GM21515 (cell line): ENCODE data around the gene CEP95.
"Not testable (repeated sequence)": the region's sequence is repeated elsewhere in the genome, so short reads cannot be mapped to it uniquely, and the experiment has no call there.

Experiments used
- ATAC-seq: cut with Tn5 transposase; IDR thresholded peaks from one replicate; pipeline ENCODE4 v1.9.1; 2021; ENCODE audit not compliant: unreplicated experiment

Gene CEP95, protein sequence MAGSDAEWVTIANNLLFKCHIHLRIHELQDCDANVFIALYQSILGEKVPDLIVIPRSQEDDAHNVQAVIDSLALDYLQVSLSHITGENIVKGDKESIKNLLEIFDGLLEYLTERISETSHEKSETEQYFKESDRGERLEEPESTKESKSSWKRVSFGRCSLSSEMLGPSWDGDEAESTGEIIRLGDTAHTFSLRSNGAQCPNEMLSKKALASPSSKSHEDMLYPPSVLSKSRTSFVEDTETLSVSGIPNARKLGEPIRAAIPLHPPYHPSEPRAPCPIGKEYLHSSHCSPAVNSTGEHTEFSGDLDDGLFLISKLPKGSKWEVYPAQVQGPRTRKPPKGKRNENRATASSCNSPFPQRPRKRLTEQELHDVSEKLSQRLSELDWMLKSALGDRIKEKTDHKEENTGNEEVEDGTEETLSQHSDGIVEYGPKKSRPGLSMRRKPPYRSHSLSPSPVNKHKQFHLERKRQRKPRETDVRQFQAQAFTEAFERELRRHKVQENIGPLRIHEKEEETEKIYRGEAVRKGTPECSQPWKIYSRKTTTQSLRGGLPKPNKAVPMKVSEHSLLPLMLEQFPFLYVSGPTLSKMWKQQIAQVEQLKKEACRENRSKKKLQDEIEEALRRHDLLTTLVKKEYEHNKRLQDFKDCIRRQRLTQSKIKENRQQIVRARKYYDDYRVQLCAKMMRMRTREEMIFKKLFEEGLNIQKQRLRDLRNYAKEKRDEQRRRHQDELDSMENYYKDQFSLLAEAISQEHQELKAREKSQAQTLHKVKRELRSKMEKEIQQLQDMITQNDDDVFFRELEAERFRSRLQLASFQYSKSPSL

DNA sequence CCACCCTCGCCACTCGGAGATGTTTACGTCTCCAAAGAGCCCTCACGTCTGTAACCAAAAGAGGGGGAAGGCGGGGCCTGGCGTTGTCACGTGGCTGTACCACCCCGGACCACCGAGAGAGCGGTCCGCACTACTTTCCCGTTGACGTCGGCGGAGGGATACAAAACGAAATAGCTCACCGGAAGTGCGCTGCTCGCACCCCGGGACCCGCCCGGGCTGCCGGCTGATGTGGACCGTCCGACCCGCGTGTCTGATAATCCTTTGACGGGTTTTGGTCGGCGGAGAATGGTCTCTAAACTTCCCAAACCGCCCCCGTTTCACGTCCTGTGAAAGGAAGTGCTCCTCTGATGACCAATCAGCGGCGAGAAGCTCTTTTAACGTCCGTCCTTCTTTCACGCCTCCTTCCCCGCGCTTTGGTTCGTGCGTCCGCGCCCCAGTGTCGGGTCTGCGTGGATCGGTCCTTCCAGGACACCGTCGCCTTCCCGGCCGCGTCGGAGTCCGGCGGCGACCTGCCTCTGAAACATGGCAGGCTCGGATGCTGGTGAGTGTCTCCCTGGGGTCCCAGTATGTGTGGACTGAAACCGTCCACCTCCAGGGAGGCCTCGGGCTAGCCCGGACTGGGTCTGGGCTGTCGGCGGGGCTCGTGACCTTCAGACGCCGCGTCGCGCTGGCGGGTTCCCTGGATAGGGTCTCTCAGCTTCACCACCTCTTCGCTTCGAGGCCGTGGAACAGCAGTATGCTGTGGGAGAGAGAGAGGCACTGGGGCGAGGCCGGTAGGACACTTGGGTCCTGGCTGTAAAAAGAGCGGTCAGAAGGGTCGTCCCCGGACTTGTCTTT is at the start of gene CEP95:
TSS of gene CEP95 (plus strand) at position 402 of the 837 bp plus-strand sequence. CDS start at position 523, 121 bp downstream.
- peak; percentile 55 for ATAC-seq

DNA sequence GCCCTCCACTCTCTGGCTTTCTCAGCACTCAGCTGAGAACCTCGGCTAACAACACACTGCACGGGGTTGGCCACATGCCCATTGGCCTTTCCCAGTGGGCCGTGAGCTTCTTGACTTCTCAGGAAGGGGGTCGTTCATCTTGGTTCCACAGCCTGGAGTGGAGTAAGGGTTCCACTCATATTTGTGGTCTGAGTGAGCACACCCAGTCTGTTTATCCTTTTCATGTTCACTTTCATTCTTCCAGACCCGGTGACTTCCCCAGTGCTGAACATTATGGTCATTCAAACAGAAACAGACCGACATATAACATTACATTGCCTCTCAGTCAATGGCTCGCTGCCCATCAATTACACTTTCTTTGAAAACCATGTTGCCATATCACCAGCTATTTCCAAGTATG is 49.6 kb upstream of the CEP95 start:
- ATAC-seq: no peak

DNA sequence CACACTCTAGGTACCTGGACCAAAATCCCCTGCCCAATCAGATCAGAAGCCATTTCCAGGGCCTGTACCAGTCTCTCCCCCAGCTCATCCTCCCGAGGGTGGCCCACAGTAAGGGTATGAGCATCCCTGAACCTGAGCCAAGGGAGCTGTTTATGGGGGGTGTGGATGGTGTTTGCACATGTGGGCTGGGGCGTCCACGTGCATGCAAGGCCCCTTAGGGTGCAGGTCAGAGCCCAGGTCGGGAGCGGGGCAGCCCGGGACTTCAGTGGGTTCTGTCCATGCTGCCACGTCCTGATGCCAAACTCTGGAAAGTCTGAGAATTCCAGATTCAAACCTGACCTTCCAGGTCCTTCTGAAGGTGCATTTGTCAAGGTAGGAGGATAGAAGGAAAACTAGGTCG is 48.0 kb upstream of the CEP95 start:
- ATAC-seq: no peak

DNA sequence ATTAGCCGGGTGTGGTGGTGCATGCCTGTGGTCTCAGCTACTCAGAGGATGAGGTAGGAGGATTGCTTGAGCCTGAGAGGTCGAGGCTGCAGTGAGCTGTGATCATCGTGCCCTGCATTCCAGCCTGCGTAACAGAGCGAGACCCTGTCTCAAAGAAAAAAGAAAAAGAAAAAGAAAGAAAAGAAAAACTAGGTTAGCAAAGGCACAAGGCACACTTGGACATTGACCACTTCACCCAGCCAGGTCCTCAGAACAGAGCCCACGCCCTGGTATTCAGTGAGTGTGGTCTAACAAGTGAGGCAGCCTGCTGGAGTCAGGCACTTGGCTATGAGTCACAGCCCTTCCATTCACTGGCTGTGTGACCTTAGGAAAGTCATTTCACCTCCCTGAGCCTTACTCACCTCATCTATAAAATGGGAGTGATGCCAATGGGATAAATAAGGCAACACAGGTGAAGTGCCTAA is 47.5 kb upstream of the CEP95 start:
- no peak for ATAC-seq

DNA sequence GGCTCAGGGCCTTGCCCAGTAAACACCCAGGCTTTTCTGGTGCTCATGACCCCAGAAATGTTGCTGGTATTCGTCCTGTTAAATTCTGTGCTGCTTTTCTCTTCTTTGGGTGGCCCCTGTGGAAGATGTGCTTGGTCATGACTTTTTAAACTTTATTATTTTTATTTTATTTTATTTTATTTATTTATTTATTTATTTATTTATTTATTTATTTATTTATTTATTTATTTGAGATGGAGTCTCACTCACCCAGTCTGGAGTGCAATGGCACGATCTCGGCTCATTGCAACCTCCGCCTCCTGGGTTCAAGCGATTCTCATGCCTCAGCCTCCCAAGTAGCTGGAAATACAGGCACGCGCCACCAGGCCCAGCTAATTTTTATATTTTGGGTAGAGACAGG is 47.0 kb upstream of the CEP95 start:
- not testable (repeated sequence) for ATAC-seq

DNA sequence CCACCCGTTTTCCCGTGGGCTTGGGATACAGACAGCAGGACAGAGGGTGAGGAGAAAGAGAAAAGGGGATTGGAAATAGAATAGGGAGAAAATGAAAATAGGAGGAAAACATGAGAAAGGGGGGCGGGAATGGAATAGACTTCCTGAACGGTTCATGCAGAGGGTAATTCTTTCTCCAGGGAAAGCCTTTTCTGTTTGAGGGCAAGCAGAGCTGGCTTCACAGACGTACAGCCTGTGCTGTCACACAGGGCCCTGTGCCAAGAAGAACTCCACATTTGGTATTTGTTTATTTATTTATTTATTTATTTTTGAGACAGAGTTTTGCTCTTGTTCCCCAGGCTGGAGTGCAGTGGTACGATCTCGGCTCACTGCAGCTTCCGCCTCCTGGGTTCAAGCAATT is 45.8 kb upstream of the CEP95 start:
- ATAC-seq: no peak

DNA sequence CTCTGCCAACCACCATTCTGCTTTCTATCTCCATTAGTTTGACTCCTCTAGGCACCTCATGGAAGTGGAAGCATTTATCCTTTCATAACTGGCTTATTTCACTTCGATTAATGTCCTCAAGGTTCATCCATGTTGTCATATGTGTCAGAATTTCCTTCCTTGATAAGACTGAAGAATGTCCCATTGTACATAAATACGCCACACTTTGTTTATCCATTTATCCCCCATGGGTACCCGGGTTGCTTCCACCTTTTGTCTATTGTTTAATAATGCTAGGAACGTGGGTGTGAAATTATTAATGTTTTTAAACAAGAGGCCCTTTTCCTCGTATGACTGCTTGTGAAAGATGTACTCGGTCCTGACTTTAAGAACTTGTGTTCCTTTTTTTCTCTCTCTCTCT is 45.0 kb upstream of the CEP95 start:
- no peak for ATAC-seq

DNA sequence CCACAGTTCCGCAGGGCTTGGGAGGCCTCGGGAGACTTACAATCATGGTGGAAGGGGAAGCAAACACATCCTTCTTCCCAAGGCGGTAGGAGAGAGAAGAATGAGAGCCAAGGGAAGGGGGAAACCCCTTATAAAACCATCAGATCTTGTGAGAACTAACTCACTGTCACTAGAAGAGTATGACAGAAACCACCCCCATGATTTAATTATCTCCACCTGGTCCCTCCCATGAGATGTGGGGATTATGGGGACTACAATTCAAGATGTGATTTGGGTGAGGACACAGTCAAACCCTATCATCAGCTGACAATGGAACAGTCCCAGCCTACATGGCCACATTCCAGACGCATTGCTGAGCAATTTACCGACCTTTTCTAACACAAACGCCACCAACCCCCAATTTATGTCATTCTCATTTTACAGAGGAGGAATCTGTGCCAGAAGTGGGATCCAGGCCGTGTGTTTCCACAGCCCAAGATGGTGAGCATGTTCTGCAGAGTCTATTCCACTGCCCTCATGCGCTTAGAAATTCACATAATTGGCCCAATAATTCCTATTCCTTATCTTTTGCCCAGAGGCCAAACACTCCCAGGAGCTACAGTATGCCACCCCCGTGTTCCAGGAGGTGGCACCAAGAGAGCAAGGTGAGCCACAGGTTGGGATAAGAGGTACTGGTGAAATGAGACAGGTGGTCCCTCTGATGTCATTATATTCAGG is 40.6 kb upstream of the CEP95 start:
- no peak for ATAC-seq

DNA sequence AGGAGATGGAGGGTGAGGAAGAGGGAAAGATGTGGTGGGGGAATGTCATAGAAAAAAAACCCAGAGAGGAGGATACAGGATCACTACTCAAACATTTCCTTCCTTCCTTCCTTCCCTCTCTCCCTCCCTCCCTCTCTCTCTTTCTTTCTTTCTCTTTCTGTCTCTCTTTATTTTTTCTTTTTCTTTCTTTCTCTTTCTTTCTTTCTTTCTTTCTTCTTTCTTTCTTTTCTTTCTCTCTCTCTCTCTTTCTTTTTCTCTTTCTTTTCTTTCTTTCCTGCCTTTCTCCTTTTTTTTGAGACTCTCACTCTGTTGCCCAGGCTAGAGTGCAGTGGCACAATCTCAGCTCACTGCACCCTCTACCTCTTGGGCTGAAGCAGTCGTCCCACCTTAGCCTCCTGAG is 39.9 kb upstream of the CEP95 start:
- ATAC-seq: not testable (repeated sequence)

DNA sequence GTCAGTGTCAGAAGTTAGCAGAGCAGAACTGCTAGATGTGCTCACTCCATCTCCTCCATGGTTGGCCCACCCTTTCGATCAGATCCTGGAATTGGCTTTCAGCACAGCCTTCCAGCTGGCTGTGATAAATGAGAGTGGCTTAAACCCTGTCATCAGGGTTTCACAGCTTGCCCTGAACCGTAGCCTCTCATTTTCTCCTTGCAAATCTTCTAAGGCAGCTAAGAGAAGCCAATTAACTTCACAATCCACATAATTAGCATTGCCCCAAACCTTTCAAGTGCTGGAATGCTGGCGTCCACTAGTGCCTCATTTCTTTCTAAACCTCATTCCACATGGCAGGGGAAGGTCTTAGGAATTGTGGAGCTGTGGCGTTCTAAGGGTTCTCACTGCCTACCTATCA is 36.2 kb upstream of the CEP95 start:
- no peak for ATAC-seq

DNA sequence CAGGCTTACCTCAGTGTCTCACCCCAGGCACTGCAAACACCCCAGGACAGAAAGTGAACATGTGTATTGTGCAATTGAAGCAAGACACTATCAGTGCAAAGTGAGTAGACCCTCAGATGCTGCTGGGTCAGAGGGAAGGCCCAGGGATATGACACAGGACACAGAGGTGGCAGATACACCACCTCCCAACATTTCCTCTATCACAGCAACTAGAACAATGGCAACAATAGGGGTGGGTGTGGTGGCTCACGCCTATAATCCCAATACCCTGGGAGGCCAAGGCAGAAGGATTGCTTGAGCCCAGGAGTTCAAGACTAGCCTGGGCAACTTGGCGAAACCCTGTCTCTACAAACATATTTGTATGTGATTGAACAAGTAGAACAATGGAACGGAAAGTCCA is 35.3 kb upstream of the CEP95 start:
- ATAC-seq: no peak

DNA sequence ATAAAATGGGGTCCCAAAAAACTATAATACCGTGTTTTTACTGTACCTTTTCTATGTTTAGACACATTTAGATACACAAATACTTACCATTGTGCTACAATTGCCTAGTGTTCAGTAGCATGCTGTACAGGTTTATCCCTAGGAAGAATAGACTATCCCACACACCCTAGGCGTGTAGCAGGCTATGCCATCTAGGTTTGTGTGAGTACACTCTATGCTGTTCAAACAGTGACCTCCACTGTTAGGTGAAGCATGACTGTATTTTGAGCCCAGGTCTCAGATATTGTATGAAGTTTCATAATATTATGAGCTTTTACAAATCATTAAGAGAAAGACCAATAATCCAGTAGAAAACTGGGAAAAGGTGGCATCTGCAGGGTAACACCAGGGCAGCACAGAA is 34.2 kb upstream of the CEP95 start:
- ATAC-seq: no peak

DNA sequence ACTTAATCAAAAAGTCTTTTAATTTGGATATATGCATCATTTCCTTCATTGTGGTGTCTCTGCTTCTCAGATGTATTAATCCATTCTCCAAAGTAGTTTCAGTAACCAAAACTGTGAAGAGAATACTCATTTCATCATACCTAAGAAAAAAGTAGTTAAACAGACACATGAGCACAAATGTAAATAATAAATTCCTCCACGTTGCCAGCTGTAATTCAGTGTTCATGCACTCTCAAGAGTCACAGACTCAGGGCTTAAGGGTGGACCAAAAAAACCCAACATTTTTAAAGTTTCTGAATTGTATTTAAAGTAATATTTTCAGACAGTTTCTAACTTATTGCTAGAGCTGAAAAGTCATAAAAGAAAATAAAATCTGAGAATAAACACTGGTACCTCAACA is 28.9 kb upstream of the CEP95 start:
- no peak for ATAC-seq

DNA sequence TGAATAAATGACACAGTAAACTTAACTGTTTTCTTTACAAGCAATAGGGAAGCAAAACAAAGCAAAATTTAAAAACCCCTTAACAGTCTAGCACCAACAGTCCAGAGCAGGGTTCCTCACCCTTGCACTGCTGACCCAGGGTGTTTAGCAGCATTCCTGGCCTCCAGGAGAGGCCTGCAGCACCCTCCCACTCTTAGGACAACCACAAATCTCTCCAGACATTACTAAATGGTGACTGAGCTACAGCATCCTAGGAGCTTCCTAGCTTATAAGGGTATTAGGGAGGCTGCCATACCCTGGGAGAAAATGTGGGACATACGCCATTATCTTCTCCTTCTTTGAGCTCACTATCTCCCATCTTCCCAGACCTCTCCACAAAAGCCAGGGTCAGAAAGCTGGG is 25.8 kb upstream of the CEP95 start:
- ATAC-seq: no peak

DNA sequence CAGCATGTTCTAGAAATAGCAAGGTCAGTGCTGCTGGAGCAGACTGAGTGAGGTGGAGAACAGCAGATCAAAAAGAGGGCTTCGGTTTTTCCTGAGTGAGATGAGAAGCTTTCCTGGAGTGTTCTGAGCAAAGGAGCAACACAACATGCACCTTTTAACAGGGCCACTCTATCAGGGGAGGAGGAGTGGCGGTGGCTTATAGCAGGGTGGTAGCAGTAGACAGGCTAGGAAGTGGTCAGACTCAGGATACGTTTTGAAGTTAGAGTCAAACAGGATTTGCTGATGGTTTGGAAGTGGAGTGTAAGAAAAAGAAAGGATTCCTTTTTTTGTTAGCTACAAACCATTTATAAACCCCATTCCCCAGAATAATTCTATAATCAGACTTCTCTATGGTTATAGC is 22.4 kb upstream of the CEP95 start:
- ATAC-seq: no peak

DNA sequence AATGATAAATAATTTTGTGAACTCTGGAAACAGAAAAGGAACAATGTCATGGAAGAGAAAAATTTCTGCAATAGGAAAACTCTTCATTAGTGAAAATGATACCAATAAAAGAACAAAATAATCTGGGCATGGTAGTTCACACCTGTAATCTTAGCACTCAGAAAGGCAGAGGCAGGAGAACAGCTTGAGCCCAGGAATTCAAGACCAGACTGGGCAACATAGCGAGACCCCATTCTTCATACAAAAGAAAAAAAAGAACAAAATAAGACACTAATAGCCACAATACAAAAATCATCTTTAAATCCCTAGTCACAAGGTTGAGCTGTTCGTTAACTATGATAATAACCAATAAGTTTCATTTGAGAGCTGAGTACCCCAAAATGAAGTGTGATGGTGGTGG is 18.5 kb upstream of the CEP95 start:
- no peak for ATAC-seq

DNA sequence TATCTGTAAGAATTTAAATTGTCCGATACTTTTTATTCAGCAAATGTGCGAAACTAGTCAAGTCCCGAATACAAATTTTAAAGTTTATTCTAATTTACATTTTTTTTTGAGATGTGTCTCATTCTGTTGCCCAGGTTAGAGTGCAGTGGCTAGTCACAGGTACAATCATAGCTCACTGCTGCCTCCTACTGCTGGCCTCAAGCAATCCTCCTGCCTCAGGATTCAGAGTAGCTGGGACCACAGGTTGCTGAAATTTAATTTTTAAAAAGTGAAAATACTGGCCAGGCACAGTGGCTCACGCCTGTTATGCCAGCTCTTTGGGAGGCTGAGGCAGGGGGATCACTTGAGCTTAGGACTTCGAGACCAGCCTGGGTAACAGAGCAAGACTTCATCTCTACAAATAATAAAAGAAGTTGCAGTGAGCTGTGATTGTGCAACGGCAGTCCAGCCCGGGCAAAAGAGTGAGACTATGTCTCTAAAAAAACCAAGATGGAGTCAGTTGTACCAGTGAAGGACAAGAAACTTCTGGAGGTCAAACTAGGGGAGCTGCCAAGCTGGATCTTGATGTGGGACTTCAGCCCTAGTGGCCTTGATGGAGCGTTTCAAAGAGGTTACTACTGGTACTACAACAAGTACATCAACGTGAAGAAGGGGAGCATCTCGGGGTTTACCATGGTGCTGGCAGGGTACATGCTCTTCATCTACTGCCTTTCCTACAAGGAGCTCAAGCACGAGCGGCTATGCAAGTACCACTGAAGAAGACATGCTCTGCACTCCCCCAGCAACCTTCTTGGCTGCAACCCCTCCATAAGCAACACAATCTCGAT is 15.5 kb upstream of the CEP95 start:
- no peak for ATAC-seq

DNA sequence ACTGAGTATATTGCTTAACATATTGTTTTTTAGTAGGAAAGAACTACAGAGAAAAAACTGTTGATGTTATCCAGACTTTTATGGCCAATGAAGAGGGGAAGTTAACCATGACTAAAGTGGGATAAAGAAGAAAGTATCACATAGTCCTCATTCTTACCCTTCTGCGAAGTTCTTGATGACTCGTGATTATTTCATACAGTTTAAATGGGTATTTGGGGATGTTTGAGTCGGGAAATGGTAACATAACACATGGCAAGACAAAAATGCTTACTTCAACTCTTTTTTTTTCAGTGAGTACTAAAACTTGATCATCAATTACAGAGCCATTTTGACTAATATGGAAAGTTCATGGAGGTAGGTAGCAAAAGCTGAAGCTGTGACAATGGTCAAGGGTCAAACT is 14.8 kb upstream of the CEP95 start:
- no peak for ATAC-seq

DNA sequence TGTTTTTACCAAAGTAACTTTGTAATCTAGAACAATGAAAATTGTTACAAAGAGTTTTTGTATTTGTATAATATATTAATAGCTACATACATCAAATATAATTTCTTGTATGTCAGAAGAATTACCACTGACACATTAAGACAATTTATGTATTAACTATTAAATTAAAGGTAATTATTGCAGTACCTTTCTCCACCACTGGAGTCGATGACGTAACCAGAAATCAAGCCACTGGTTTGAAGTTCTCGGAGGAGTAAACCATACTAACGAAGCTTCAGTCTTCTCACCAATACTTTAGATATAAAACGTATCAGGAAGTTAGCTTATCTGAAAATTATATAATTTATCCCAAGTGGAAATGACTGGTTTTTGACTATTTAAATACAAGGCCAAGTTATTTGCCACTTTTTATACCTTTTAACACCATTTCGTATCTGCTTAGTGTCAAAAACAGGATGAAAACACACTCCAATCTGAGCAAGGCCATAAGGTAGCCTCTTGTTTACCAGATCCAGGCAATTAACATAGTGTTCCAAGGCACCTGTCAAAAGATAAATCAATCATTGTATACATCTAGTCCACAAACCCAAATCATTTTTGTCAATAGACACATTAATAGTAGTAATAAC is 14.2 kb upstream of the CEP95 start:
- no peak for ATAC-seq
